HG03064 (cell line): ENCODE data around the gene UQCC2.

Source experiments
- ATAC-seq: cut with Tn5 transposase; IDR thresholded peaks from one replicate; pipeline ENCODE4 v1.9.1; 2021; ENCODE audit warnings: low read depth; ENCODE audit not compliant: unreplicated experiment

The UQCC2 gene

DNA sequence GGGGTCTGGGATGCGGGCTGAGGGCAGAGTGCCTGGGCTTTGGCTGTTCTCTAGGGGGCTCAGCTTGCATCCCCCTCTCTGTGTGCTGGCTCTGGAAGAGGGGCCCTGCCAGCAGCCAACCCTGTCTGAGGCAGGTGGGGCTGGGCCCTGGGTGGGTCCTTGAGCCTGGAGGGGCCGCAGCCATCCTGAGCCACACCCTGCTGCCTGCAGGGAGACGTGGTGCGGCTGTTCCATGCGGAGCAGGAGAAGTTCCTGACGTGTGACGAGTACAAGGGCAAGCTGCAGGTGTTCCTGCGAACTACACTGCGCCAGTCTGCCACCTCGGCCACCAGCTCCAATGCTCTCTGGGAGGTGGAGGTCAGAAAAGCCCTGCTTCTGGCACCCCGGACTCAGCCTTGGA is 49.2 kb downstream of the UQCC2 start:
- no peak for ATAC-seq

DNA sequence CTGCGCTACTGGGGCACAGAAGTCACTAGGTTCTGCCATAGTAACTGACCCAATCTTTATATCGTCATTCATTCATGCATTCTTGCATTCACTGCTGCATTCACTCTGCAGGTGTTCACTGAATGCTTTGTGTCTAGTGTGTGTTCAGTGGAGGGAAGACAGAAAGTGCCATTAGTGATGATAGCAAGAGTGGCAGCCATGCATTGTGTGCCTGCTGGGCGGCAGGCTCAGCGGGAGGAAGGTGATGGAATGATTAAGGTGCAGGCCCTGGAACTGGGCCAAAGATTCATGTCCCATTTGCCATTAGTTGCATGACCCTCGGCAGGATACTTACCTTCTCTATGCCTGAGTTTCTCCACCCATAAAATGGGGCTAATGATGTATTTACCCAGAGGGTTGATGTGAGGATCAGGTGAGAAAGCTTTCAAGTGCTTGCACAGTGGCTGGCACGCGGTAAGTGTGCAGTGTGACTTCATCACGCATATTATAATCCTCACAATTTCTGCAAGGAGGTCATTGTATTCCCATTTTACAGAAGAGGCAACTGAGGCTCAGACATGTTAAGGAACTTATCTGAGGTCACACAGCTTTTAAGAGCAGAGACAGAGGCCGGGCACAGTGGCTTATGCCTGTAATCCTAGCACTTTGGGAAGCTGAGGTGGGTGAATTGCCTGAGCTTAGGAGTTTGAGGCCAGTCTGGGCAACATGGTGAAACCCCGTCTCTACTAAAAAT is 50.2 kb downstream of the UQCC2 start:
- ATAC-seq, result no peak

DNA sequence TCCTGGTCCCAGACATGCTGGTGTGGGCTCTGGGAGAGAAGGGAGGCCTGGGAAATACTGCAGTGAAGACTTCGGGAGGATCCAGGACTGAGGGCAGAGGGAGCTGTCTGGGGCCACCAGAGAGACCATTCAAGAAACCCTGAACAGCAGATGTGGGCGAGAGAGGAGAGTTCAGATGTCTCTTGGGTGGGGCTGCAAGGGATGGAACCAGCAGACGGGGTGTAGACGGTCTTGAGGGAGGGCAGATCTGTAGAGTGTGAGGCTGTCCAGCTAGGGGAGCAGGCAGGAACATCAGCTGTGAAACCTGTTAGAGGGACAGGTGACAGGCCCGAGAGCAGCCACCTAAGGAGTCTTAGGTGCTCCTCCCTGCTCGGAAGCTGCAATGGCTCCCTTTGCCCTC is 51.5 kb downstream of the UQCC2 start:
- no peak for ATAC-seq

DNA sequence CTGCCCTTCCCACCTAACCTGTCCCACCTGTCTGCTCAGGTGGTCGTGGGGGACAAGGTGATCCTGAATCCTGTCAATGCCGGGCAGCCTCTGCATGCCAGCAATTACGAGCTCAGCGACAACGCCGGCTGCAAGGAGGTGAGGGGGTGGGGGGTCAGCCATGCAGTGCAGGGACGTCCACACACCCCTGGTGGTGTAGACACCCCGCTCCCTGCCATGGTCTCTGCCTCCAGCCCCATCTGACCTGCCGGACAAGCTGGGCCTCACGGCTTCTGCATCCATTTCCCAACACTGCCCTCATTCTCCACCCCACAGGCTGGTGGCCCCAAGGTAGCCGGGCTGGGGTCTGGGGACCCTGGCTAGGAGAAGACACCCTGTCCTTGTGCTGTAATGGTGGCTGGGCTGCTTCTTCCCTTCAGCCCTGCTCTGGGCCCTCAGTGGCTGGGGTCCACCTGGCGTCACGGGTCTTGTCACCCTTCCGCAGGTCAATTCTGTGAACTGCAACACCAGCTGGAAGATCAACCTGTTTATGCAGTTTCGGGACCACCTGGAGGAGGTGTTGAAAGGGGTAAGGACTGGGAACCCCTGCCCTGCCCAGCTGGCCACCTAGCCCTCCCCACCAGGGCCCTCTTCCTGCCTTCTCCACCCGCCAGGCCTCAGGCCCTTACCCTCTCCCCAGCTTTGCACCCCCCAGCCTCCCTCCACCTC is 52.4 kb downstream of the UQCC2 start:
- no peak for ATAC-seq

DNA sequence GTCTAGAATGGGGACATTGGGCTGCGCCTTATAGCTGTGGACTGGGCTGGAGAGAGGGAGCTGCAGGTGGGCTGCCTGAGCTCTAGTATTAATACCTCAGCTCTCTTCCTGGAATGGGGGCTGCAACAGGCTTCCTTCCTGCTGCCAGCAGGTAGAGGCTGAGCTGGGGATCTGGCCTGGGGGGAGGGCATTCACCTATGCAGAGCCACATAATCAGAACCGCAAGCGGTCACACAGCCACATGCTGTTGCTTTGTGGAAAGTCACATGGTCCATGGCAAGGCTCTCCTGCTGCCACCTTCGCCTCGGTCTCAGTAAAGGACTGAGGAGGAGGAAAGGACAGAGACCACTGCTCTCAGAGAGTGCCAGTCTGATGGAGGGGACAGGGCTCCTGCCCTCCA is 54.7 kb downstream of the UQCC2 start:
- ATAC-seq, result no peak

DNA sequence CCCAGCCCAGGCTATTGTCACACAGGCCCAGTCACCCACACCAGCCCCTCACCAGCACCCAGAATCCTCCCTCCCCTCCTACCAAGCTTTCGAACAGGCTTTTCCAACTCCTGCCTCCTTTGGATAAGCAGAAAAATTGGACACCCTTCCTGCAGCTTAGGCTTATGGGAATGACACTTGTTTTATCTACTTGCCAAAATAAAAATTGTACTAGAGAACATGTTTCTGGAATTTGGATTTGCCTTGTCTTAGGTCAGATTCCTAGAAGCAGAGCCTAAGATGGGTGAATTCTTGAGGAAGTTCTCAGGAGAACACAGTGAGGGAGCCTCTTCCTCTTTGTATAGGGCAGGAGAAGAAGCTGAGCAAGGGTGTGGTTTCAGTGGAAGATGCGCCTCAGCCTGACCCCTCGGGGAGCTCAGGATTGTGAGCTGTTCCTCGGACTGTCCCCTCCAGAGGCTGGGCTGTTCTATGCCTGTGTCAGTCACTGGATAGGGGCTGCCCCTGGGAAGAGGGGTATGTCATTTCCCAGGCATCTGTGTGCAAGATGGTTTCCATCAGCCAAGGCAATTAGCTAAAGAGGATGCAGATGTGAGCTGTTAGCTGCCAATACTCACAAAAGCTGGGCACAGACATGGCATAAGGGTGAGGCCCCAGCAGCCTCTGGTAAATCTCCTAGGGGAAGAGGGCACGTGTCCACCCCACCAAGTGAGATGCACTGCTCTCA is 56.5 kb downstream of the UQCC2 start:
- no peak for ATAC-seq

DNA sequence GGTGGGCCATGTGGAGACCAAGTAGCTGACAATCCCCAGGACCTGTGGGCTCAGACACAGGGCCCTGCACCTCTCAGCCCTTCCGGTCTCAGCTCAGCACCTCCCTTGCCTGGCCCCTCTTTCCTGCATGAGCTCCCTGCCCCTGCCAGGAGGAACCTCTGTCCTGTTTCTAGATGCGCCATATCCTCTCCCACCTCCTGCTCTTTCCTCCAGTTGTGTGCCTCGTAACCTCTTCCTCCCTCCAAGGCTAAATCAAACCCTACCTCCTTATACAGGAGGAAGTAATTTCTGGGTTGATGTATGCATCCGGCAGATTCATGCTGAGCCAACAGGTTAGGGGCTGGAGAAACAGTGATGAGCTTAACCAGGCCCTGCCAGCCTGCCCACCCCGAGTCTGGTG is 59.5 kb downstream of the UQCC2 start:
- no peak for ATAC-seq

DNA sequence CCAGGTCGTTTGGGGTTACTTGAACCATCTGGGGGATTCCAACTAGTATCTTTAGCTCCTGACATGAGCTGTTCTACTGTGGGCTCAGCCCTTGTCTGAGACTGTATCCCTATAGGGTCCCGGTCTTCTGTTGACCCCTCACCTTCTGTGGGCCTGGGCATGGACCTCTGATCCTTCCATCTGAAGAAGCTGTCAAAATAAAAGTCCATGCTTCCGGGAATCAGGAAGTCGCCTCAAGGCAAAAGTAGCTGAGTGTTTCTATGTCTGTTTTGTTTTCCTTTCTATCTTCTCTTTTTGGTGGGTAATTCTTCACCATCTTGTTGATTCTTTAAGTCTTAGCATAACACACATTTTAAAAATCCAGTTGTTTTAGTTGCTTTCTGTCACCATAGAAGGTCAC is 60.1 kb downstream of the UQCC2 start:
- no peak for ATAC-seq
